IgD-negative memory B cell (primary cell): Measurements from ENCODE around the gene GP2. TPM values are rescaled to one million over a fixed set of nuclear protein-coding genes. Genes with fewer than 3 reads are reported as not detected.

Experiments
- H3K27ac Mint-ChIP-seq, 3 donors: one replicate each; pipeline ENCODE4 v1.8.0; 2020 to 2022; ENCODE audit warnings: mild to moderate bottlenecking in 3 of 3, mixed read lengths in 3 of 3, moderate library complexity in 1 of 3
- H3K27me3 Mint-ChIP-seq: one replicate; pipeline ENCODE4 v1.8.0; 2021; ENCODE audit warnings: mixed read lengths
- H3K36me3 Mint-ChIP-seq: one replicate; pipeline ENCODE4 v1.8.0; 2020; ENCODE audit warnings: mild to moderate bottlenecking, mixed read lengths
- H3K4me1 Mint-ChIP-seq, 3 donors: one replicate each; pipeline ENCODE4 v1.8.0; 2020 to 2022; ENCODE audit warnings: mixed read lengths in 3 of 3, mild to moderate bottlenecking in 1 of 3
- H3K4me3 Mint-ChIP-seq, 4 donors: one replicate each; pipeline ENCODE4 v1.8.0; 2020 to 2022; ENCODE audit warnings: mild to moderate bottlenecking in 4 of 4, mixed read lengths in 4 of 4, moderate library complexity in 3 of 4
- H3K9me3 Mint-ChIP-seq, 3 donors: one replicate each; pipeline ENCODE4 v1.8.0; 2020 to 2021; ENCODE audit warnings: mixed read lengths in 3 of 3, mild to moderate bottlenecking in 1 of 3
- polyA plus RNA-seq: library from polyadenylated mRNA; unstranded; fragments of 300-500 nt; fragmentation: Illumina TruSeq; gene quantifications from one replicate; pipeline ENCODE4 v1.2.3, GENCODE V29; 2021

The GP2 gene
- polyA plus RNA-seq, 1 donor from 2014 or later, result not detected

- Mint-ChIP-seq H3K36me3 (no peaks in the 10 kb centered on the region), H3K9me3 (peaks cover 3 to 9% (median 4%) of the 10 kb centered on the region in 3 donors), H3K27ac (no peak overlapping the region), H3K27me3 (peaks cover 7% of the 10 kb centered on the region), H3K4me3 (no peak overlapping the region), H3K4me1 (no peaks in the 10 kb centered on the region)
These were observed 66.9 kb downstream of the GP2 start for GRCh38 chr16:20260215-20261009.

Other genes with a start within 250 kb of the GP2 start
- not detected for gene UMOD, start 25.2 kb upstream of the GP2 start, polyA plus RNA-seq
- not detected for gene PDILT, start 77.2 kb upstream of the GP2 start, polyA plus RNA-seq
- not detected for gene ACSM5, start 82.0 kb upstream of the GP2 start, polyA plus RNA-seq
- not detected for gene ACSM2A, start 124.0 kb upstream of the GP2 start, polyA plus RNA-seq
- not detected for gene ACSM2B, start 248.9 kb upstream of the GP2 start, polyA plus RNA-seq